PC-3 (cell line): ENCODE data around the gene IPCEF1.

Experiments
- CTCF ChIP-seq: fragments of 300-600 bp; sonication (generic); conservative IDR thresholded peaks from 2 replicates; pipeline ENCODE4 v1.5.1; 2017; ENCODE audit warnings: antibody characterized with exemption, low read depth, mild to moderate bottlenecking, low read length
- EZH2 ChIP-seq: fragments of 300-600 bp; sonication (generic); IDR thresholded peaks from one replicate; pipeline ENCODE4 v1.6.1; 2017; ENCODE audit warnings: antibody characterized with exemption, mild to moderate bottlenecking, low read length; ENCODE audit not compliant: unreplicated experiment

GRCh38 chr6:154234019-154234772 is 122.4 kb downstream of the IPCEF1 start:
- TF ChIP-seq CTCF (no peak), EZH2 (no peak)
